ENCODE measurements around the gene SLC43A2.

GRCh38 chr17:1634841-1635650, 6.4 kb upstream of the SLC43A2 start:
- TF ChIP-seq ZNF274 (IDR thresholded peaks at IDR 0.05; ENCODE audit: low read length) (no peak), ZNF274 (tag by site-specific recombination; IDR thresholded peaks at IDR 0.05; ENCODE audit: borderline replicate concordance) (no peak), CTCF (tag by site-specific recombination; IDR thresholded peaks at IDR 0.05) (no peak), KLF16 (tag by site-specific recombination; IDR thresholded peaks at IDR 0.05) (no peak), ZBTB26 (tag by site-specific recombination; optimal IDR thresholded peaks at IDR 0.05) (no peak)
